ENCODE results near the gene PGM2L1.

DNA sequence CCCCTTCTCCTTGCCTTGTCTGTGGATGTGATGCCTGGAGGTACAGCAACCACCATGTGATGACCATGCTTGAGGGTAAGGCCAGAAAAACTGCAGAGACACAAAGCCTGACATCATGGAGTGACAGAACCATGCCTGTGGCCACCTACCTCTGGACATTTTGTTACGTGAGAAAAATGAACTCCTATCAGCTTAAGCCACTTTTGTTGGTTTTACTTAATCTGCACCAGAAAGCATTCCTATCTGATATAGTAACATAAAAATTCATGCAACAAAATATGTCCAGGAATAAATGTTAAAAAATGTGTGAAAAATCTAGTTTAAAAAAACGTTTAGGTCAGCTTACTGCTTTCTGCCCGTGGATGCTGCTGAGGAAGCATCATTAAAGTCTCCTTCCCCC lies 44.2 kb downstream of the PGM2L1 start:
- TF ChIP-seq ZNF384 (IDR thresholded peaks at IDR 0.05): no peak
- TF ChIP-seq LEF1 (IDR thresholded peaks at IDR 0.05; ENCODE audit: borderline replicate concordance): no peak
